DMS153 treated with DMSO at 0.1 percent for 48 hours (cell line): Measurements from ENCODE around the gene STK32C.

Experiments
- DNase-seq: peaks from one replicate; lab custom pipeline; 2025; ENCODE audit not compliant: unreplicated experiment; lab: John Stamatoyannopoulos, UW

STK32C gene

DNA sequence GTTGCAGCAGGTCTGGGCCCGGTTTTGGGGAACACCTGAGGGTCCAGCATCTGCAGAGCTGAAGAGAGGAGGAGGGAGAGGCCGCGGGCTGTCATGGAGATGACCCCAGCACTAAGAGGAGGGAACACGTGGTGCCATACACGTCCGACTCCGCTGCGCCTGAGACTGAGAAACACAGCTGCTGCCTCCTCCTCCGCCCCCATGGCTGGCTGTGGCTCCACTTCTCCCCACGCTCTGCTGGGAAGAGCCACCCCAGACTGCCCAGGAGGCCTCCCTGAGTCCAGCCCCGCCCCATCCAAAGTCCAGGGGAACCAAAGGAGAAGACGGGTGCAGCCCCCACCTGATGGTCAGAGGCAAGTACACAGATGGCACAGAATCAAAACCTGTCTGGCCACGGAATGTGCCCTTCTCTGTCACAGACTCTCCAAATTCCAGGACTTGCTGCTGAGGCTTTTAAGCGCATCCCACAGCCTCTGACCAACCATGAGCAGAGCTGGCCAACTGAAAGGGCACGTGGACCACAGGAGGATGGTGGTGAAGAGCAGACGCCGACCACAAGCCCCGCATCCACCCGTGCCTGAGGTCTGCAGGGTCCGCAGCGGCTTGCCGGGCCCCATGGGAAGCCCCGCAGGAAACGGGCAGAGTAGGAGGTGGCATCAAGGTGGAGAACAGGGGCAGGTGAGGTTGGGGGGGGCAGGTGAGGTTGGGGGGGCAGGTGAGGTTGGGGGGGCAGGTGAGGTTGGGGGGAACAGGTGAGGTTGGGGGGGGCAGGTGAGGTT, 24.0 kb downstream of the STK32C start:
- DNase-seq: no peak

- no peak for DNase-seq
These were observed 24.8 kb downstream of the STK32C start for GRCh38 chr10:132282667-132283603.

- peak; percentile 44 for DNase-seq
These were observed 25.7 kb downstream of the STK32C start for GRCh38 chr10:132281915-132282666.

- DNase-seq: no peak
These were observed 27.1 kb downstream of the STK32C start for GRCh38 chr10:132280646-132281074.

GRCh38 chr10:132279873-132280645, 27.7 kb downstream of the STK32C start:
- DNase-seq: no peak

DNA sequence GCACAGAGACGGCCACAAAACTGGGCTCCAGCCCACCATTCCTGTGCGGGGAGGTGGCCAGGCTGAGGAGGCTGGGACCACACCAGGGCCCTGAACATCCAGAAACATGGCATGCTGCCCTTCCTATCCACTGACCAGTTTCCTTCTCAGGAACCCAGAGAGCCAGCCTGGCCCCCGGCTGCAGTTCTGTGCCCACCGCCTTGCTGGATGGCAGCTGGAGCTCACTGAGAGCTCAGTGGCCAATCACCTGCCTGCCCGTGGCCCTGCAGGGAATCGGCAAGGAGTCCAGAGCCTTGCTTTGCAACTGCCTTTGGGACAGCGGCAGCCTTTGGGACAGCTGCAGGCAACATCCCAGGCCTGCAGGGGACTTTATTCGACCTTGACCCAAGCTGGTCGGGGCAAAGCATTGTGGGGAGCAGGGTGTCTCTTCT, 30.4 kb downstream of the STK32C start:
- DNase-seq: no peak

DNA sequence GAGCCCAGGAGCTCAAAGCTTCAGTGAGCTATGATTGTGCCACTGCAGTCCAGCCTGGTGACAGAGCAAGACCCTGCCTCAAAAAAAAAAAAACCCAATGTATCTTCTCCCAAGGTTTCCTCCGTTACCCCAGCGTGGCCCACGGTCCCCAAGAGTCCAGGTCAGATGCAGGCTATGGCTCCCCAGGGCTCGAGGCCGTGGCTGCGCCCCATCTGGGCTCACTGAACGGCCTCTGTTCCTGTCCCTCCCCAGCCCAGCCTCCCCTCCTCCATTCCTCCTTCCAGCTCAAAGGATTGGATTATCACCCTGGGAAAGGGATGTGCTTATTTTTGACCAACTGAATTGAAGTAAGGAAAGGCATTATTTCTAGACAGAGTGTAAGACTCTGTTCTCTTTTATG, 31.0 kb downstream of the STK32C start:
- no peak for DNase-seq

DNA sequence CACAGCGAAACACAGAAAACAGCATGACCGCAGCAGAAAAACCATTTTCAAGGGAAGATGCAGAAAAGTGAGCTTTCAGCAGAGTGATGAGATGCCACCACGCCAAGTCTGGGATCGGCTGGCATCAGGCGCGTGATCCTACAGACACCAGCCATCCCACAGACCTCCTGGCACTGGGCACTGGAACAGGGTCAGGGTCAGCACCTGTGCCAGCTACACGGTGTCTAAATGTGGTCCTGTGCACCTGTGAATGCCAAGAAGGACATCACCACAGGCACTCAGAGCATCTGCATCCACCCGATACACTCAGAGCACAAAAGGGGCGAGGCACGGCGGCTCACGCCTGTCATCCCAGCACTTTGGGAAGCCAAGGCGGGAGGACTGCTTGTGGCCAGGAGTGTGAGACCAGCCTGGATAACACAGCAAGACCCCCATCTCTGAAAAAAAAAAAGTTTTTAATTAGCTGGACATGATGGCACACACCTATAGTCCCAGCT, 31.5 kb downstream of the STK32C start:
- DNase-seq: no peak

DNA sequence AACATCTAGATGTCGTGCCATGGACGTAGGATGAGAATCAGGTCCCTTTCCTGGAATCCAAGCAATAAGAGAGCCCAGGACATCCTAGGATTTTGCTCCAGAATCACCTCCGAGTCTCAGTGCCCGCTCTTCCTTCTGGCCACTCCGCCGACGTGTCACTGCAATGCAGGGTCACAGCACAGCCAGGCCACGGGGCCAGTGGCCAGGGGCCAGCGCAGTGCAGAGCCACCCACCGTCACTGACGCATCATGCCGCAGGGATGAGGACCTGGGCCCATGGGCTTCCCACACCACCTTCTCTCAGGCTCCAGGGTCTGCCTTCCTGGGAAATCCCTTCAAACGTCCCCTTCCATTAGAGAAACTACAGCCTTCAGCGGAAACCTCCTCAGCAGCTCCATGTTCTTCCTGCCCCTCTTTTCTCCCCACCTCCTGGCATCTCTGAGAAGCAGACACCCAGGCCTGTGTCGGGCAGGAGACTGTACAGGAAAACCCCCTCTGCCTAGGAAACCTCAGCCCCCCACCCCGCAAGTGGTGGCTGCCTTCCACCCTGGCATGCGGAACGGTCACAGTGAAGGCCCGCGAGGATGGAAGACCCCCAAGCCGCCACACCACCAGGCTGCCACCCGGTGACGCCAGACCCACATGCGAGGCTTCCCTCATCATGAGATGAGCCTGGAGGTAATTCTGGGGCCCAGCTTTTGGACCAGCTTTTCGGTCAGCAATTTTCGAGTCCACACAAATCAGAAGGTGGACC, 32.1 kb downstream of the STK32C start:
- DNase-seq: no peak

DNA sequence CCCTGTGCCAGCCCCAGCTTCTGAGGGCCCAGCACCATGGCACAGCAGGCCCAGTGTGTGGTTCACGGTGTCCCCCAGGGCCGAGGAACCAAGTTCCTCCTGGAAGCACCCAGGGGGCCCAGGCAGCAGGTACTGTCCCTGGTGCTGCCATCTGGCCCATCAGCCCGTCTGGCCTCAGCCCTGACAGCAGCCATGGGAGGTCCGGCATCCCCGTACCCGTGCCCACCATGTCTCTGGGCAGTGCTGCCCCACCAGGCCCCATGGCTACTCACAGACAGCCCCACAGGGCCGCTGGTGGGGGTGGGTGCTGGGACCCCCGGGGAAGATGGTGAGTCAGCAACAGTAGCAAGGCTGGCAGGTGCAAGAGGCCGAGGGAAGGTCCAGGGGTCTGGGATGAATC, 32.8 kb downstream of the STK32C start:
- DNase-seq: no peak

GRCh38 chr10:132274581-132274980, 33.2 kb downstream of the STK32C start:
- DNase-seq: no peak

- DNase-seq: no peak
These were observed 33.8 kb downstream of the STK32C start for GRCh38 chr10:132273966-132274365.

DNA sequence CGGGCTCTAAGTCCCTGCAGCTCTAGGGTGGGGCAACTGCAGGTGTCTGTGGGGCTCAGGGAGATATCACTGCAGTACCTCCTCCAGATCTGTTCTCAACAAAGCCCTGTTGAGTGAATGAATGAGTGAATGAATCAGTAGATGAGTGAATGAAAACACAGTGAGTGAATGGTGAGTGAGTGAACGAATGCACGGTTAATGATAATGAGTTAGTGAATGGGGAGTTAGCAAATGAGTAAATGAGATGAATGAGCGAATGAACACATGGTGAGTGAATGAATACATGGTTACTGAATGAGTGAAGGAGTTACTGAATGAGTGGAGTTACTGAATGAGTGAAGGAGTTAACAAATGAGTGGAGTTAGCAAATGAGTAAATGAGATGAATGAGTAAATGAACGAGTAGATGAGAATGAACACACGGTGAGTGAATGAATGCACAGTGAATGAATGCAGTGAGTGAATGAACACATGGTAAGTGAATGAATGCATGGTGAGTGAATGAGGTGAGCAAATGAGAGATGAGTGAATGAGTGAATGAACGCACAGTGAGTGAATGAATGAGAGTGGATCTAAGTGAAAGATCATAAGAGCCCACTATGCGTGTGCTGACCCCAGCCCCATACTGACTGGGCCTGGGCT, 34.3 kb downstream of the STK32C start:
- DNase-seq: no peak

DNA sequence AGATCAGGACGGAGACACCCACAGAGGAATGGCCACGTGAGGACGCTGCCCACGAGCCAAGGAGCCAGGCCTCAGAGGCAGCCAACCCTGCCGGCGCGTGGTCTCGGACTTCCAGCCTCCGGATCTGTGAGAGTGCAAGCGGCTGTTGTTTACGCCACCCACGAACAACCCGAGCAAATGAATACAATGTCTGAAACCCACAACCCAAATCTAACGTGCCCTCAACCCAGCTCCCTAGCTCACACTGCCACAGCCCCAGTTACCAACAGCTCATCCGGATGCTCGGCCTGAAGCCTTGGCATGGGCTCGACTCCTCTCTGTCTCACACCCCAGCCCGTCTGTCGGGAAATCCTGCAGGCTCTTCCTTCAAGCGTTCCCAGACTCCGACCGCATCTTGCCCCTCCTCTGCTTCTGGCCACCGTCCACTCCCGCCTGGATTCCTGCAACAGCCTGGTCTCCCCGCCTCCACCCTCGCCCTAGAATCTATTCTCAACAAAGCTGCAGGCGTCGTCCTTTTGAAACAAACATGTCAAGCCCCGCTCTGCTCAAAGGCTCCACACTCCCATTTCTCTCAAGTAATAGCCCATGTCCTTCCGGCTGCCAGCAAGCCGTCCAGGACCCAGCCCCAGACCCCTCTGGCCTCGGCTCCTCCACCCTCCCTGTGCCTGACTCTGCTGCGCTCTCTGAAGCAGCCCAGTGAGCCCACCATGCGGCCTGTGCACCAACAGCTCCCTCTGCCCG, 35.3 kb downstream of the STK32C start:
- no peak for DNase-seq

GRCh38 chr10:132271458-132272230, 36.1 kb downstream of the STK32C start:
- no peak for DNase-seq

DNA sequence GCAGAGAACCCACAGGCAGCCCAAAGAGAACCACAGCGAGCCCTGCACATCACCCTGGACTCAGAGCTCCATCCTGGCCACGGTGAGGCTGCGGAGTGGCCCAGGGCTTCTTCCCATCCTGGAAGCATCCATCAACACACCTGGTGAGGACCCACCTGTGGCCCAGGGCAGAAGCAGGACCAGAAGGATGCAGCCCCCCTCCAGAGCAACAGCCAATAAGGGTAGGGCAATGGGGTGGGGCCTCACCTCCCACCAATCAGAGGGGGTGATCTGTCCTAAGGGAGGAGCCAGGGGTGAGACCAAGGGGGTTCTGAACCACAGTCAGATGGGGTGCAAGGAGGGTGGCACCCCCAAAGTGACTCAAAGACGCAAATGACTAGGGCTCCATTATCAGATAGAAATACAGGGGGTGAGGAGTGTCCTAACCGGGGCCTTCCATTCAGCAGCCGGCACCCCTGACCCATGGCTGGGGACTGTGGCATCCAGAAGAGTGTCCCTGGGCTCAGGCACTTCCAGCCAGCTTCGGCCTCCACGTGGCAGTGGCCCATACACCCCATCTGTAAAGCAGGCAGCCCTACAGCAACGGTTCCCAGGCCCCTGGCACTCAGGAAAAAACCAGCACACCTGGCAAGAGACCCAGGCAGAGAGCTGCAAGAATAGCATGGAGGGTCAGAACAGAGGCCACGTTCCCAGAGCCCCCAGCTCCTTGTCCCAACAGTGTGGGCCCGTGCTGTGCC, 36.9 kb downstream of the STK32C start:
- no peak for DNase-seq

DNA sequence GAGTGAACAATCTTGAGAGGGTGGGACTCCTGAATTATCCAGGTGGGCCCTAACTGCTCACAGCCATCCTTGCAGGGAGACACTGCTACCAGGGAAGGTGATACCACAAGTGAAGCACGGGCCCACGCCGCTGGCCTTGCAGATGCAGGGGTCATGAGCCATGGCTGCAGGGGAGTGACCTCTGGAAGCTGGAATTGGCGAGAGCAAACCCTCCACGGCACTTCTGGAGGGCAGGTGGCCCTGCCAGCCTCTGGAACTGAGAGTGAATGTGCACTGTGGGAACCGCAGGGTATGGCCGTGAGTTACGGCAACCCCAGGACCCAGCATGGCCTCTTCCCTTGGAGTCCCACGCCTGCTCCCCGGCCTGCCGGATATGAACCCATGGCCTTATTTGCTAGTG, 37.5 kb downstream of the STK32C start:
- DNase-seq: no peak
